Measurements from ENCODE around the gene XRCC6. TPM values are rescaled to one million over a fixed set of nuclear protein-coding genes. Genes with fewer than 3 reads are reported as not detected.
"Not testable (repeated sequence)": the region's sequence is repeated elsewhere in the genome, so short reads cannot be mapped to it uniquely, and the experiment has no call there.

The XRCC6 gene
- total RNA-seq, 1 experiment from 2014 or later: 528 TPM

DNA sequence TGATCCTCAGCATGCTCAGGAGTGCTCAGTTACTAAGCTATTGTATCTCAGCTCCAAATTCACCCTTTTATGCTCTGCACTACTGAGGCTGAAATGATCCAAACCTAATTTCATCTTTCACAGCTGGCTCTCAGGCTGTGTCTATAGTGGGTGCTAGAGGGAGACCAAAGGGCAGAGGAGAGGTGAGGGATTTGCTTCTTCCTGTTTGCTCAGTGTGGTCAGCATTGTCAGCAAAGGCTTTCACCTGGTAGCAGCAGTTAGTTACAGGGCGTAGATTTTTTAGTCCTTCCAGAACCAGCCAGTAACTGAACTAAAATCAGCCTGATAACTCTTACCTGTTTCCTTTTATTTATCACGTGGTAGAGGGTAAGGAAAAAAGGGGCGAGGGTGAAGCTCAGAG lies 33.2 kb downstream of the XRCC6 start:
- Histone ChIP-seq H3K4me1 (no peaks in the 10 kb centered on the region), H3K27me3 (no peaks in the 10 kb centered on the region), H3K36me3 (peaks cover 83% of the 10 kb centered on the region), H3K27ac (no peak overlapping the region), H3K9me3 (replicated peaks) (no peaks in the 10 kb centered on the region), H3K4me3 (no peak overlapping the region)
- DNase-seq: no peak

DNA sequence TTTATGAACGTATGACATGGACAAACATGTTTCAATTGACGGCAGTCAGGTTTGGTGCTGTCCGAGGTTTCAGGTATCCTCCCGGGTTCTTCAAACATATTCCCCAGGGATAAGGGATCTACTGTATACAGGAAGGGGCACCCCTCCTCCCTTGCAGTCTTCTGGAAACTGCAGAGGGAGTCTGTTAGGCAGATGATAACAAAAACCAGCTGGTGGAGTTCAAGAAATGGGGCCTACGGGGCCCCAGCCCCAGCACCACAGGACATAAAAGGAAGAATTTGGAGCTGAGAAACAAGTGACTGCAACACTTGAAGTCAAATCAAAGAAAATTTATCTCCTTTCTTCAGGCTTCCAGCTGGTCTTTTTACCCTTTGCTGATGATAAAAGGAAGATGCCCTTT lies 35.5 kb downstream of the XRCC6 start:
- Histone ChIP-seq H3K4me3 (no peak overlapping the region), H3K9me3 (replicated peaks) (no peaks in the 10 kb centered on the region), H3K27me3 (no peaks in the 10 kb centered on the region), H3K27ac (no peak overlapping the region), H3K4me1 (no peaks in the 10 kb centered on the region), H3K36me3 (peaks cover 86% of the 10 kb centered on the region)
- DNase-seq: no peak

DNA sequence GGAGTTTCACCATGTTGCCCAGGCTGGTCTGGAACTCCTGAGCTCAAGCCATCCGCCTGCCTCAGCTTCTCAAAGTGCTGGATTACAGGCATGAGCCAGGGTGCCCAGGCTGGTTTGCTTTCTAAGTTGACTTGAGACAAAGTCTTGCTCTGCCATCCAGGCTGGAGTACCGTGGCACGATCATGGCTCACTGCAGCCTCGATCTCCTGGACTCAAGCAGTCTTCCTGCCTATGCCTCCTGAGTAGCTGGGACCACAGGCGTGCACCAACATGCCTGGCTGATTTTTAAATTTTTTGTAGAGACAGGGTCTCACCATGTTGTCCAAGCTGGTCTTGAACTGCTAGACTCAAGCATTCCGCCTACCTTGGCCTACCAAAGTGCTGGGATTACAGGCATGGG lies 36.6 kb downstream of the XRCC6 start:
- Histone ChIP-seq H3K4me1 (no peaks in the 10 kb centered on the region), H3K9me3 (replicated peaks) (no peaks in the 10 kb centered on the region), H3K4me3 (no peak overlapping the region), H3K27me3 (no peaks in the 10 kb centered on the region), H3K27ac (no peak overlapping the region), H3K36me3 (peaks cover 86% of the 10 kb centered on the region)
- DNase-seq: no peak

DNA sequence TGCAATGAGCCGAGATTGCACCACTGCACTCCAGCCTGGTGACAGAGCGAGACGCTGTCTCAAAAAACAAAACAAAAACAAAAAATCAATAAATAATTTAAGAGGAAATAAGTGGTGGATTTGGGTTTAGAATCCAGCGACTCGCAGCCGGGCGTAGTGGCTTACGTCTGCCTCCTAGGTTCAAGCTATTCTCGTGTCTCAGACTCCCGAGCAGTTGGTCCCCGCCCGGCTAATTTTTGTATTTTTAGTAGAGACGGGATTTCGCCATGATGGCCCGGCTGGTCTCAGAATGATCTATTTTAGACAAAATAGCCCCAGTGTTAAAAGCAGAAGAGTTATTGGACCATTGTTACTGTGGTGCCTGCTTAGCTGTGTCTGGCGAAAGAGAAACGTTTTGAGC lies 37.8 kb downstream of the XRCC6 start:
- Histone ChIP-seq H3K4me3 (no peak overlapping the region), H3K36me3 (peaks cover 86% of the 10 kb centered on the region), H3K27ac (no peak overlapping the region), H3K4me1 (no peaks in the 10 kb centered on the region), H3K9me3 (replicated peaks) (no peaks in the 10 kb centered on the region), H3K27me3 (no peaks in the 10 kb centered on the region)
- DNase-seq: no peak

DNA sequence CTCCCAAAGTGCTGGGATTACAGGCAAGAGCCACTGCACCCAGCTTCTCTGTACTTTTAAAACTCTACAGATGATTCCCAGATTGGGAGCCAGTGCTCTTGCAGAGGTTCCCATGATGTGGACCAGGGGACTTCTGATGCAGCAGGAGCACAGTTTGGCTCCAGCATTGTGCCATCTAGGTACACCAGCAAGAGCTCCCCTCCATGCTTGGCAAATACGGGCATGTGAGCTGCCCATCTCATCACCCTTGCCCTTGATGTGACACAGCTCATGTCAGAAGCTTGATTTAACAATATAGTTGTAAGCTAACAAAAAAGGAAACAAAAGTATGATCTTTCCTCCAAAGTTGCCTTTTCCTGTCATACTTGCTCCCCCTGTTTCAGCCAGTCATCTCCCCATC lies 38.8 kb downstream of the XRCC6 start:
- Histone ChIP-seq H3K27me3 (no peaks in the 10 kb centered on the region), H3K4me3 (no peak overlapping the region), H3K9me3 (replicated peaks) (no peaks in the 10 kb centered on the region), H3K27ac (no peak overlapping the region), H3K36me3 (peaks cover 82% of the 10 kb centered on the region), H3K4me1 (no peaks in the 10 kb centered on the region)
- no peak for DNase-seq

DNA sequence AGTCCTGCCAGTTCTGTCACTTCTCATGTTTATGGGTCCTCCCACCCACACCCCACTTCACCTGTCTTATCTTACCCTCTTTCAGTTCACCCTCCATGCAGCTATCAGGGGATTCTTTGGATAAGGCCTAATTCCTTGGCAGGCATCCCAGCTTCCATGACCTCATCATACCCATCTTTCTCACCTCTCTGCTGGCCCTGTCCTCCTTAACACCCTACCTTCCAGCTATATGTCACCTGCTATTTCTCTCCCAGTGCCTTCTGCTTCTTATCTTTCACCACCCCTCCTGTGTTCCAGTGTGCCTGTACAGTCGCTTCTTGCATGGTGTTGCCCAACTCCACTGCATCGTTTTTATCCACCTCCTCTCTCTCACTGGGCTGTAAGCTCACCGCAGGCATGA lies 39.3 kb downstream of the XRCC6 start:
- DNase-seq: no peak
- Histone ChIP-seq H3K27ac (no peak overlapping the region), H3K4me3 (no peak overlapping the region), H3K9me3 (replicated peaks) (no peaks in the 10 kb centered on the region), H3K36me3 (peaks cover 82% of the 10 kb centered on the region), H3K4me1 (no peaks in the 10 kb centered on the region), H3K27me3 (no peaks in the 10 kb centered on the region)

DNA sequence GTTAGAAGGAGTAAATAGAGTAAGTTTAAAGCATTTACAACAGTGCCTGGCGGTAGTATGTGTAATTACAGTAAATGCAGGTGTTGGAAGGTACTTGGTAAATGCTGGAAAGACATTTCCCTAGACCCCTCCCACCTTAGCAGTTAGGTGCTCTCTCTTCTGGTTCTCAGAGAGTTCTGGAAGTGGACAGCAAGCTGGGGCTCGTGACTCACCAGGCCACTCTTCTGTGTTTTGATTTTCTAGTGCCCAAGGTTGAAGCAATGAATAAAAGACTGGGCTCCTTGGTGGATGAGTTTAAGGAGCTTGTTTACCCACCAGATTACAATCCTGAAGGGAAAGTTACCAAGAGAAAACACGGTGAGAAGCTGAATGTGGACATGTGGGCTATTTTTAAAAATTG lies 40.0 kb downstream of the XRCC6 start:
- Histone ChIP-seq H3K4me3 (no peak overlapping the region), H3K27me3 (no peaks in the 10 kb centered on the region), H3K4me1 (no peaks in the 10 kb centered on the region), H3K9me3 (replicated peaks) (no peaks in the 10 kb centered on the region), H3K27ac (no peak overlapping the region), H3K36me3 (peaks cover 75% of the 10 kb centered on the region)
- DNase-seq: no peak

DNA sequence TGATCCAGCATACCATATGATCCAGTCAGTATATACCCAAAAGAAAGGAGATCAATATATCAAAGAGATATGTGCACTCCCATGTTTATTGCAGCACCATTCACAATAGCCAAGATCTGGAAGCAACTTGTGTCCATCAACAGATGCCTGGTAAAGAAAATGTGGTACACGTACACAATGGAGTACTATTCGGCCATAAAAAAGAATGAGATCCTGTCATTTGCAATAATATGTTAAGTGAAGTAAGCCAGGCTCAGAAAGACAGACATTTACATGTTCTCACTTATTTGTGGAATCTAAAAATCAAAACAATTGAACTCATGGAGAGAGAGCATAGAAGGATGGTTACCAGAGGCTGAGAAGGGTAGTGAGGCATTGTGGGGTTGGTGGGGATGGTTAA lies 40.6 kb downstream of the XRCC6 start:
- Histone ChIP-seq H3K9me3 (replicated peaks) (no peaks in the 10 kb centered on the region), H3K27ac (no peak overlapping the region), H3K4me1 (no peaks in the 10 kb centered on the region), H3K4me3 (no peak overlapping the region), H3K36me3 (peaks cover 71% of the 10 kb centered on the region), H3K27me3 (no peaks in the 10 kb centered on the region)
- DNase-seq: no peak

DNA sequence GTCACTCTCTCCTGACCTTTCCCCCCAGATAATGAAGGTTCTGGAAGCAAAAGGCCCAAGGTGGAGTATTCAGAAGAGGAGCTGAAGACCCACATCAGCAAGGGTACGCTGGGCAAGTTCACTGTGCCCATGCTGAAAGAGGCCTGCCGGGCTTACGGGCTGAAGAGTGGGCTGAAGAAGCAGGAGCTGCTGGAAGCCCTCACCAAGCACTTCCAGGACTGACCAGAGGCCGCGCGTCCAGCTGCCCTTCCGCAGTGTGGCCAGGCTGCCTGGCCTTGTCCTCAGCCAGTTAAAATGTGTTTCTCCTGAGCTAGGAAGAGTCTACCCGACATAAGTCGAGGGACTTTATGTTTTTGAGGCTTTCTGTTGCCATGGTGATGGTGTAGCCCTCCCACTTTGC lies 42.5 kb downstream of the XRCC6 start:
- not testable (repeated sequence) for H3K27me3 ChIP-seq; H3K4me1 ChIP-seq; H3K9me3 ChIP-seq (replicated peaks); H3K4me3 ChIP-seq; DNase-seq; H3K27ac ChIP-seq
- peaks cover 55% of the 10 kb centered on the region for H3K36me3 ChIP-seq

DNA sequence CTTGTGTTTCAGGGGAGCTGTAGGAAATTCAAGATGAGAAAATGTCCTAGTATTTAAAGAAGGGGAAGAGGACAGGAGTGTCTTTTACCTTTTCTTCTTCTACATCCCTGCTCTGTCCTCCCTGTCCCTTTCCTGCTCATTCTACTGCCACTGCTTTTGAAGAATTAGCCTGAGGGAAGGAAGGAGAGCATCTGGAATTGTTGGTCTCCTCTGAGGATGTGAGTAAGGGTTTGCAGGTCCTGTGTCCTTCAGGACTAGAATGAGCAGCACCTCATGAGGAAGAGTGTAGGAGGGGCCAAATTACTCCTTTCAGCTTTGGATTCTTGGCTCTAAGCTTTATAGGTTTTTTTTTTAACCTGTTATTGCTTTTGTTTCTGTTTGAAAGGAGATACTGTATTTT lies 43.4 kb downstream of the XRCC6 start:
- H3K9me3 ChIP-seq (replicated peaks): no peaks in the 10 kb centered on the region
- no peak for DNase-seq
- no peak overlapping the region for H3K27ac ChIP-seq
- H3K4me1 ChIP-seq: peaks cover 2% of the 10 kb centered on the region; the same call in 1 of the 2 replicates
- H3K4me3 ChIP-seq: no peak overlapping the region
- no peaks in the 10 kb centered on the region for H3K27me3 ChIP-seq
- peaks cover 48% of the 10 kb centered on the region for H3K36me3 ChIP-seq

DNA sequence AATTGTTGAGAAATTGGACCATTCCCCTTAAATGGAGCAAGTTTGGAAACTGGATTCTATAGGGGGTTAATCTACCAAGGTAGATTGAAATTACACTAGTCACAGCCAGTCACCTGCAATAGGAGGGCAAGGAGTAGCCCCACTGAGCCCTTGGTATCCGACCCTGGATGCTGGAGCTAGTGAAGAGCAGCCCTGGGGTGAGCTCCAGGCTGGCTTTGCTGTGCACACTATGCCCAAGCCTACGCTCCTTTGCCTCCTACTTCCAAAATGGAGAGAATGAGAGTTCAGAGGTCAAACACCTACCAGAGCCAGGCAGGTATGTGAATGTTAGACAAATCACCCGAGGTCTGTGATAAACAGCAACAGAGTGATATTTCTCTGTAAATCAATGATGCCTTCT lies 43.9 kb downstream of the XRCC6 start:
- Histone ChIP-seq H3K27ac (no peak overlapping the region), H3K4me3 (no peak overlapping the region), H3K36me3 (peaks cover 45% of the 10 kb centered on the region)

DNA sequence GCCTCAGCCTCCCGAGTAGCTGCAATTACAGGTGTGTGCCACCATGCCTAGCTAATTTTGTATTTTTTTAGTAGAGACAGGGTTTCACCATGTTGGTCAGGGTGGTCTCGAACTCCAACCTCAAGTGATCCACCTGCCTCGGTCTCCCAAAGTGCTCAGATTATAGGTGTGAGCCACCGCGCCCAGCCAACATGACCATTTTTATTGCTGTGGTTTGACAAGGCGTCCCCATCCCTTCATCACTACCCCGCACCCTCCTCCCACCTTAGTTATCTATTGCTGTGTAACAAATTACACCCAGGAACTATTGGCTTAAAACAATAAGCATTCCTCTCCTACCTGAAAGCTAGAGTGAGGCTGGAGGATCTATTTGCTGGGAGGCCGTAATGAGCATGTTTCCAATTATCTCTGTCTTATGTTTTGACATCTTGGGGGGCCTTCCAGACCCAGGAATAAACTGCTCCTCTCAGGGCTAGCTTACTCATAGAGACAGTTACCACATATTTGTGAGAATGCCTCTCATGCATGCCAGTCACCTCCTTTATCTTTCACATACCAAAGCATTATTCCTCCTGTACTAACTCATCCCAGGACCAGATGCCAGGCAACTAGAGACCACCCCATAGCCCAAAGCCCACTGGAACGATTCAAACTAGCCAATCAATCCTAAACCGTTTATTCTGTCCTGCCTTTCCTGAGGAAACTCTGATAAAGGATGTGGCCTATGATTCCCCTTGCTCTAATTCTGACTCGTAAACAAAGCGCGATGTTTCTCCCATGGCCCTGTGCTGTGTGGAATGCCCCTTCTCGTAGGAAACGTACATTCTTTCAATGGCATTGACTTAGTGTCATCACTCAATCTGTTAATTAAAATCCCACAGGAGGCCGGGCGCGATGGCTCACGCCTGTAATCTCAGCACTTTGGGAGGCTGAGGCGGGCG lies 48.1 kb downstream of the XRCC6 start:
- H3K27me3 ChIP-seq: no peaks in the 10 kb centered on the region

More for the DNA sequence above, 43.9 kb downstream of the XRCC6 start:
- Histone ChIP-seq H3K9me3 (replicated peaks) (no peaks in the 10 kb centered on the region), H3K27me3 (no peaks in the 10 kb centered on the region), H3K4me1 (peaks cover 2% of the 10 kb centered on the region; the same call in 1 of the 2 replicates)
- DNase-seq: no peak

DNA sequence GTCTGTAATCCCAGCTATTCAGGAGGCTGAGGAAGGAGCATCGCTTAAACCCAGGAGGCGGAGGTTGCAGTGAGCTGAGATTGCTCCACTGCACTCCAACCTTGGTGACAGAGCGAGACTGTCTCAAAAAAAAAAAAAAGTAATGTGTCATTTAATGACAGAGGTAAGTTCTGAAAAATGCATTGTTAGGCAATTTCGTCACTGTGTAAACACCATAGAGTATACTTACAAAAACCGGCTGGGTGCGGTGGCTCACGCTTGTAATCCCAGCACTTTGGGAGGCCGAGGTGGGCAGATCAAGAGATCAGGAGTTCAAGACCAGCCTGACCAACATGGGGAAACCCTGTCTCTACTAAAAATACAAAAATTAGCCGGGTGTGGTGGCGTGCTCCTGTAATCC lies 51.0 kb downstream of the XRCC6 start:
- not testable (repeated sequence) for H3K9me3 ChIP-seq (replicated peaks); H3K27me3 ChIP-seq; H3K4me3 ChIP-seq; DNase-seq; H3K4me1 ChIP-seq; H3K27ac ChIP-seq
- peaks cover 15% of the 10 kb centered on the region; the same call in 1 of the 2 replicates for H3K36me3 ChIP-seq

More for the DNA sequence above, 48.1 kb downstream of the XRCC6 start:
- no peak for DNase-seq
- Histone ChIP-seq H3K27ac (no peak overlapping the region), H3K9me3 (replicated peaks) (no peaks in the 10 kb centered on the region), H3K4me3 (no peak overlapping the region), H3K4me1 (peaks cover 2% of the 10 kb centered on the region; the same call in 1 of the 2 replicates), H3K36me3 (peaks cover 15% of the 10 kb centered on the region; the same call in 1 of the 2 replicates)

DNA sequence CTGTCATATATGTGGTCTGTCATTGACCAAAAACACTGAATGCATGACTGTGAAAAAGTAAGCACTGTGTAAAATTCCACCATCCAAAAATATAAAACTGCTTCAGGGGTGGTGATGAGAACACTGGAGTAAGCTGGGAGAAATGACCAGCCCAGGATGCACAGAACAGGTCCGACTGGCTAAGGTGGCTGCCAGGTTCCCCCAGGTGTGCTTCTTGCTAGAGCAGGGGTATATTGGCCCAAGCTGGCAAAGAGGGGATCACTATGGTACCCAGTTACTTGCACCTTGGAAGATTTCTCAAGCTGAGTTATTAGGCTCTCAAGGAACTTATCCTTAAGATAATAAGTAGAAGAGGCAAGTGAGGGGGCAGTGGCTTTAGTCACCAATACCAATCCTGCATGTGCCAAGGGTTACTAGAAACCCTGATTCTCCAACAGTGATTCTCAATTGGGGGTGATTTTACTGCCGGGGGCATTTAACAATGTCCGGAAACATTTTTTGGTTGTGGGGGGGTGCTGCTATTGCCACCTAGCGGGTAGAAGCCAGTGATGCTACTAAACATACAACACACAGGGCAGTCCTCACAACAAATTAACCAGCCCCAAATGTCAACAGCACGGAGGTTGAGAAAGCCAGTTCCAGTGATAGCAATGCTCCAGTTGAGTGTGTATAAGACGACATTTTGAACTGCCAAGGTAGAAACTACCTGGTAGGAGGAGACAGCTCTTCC lies 51.9 kb downstream of the XRCC6 start:
- Histone ChIP-seq H3K36me3 (peaks cover 15% of the 10 kb centered on the region; the same call in 1 of the 2 replicates), H3K27me3 (no peaks in the 10 kb centered on the region), H3K4me3 (no peak overlapping the region), H3K4me1 (no peaks in the 10 kb centered on the region), H3K27ac (no peak overlapping the region), H3K9me3 (replicated peaks) (no peaks in the 10 kb centered on the region)
- no peak for DNase-seq

DNA sequence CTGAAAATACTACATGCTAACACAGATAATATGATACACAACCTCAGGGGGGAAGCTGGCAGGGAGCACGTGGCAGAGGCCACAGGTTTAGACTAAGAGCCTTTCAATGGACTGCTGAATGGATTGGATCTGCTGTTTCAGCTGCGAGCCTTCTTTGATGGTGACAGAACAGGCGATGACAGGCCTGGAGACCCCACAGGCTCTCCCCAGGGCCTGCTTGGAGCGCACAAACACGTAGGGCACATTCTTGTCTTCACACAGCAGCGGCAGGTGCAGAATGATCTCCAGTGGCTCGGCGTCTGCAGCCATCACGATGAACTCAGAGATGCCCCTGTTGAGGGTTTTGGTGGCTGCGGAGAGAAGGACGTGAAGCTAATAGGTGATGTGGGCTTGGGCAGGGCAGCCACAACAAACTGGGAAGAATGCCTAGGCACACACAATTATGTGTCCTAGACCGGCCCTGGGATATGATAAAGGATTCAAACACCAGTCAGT lies 53.8 kb downstream of the XRCC6 start:
- H3K4me1 ChIP-seq: no peaks in the 10 kb centered on the region
- no peaks in the 10 kb centered on the region for H3K27me3 ChIP-seq
- DNase-seq: peak; percentile 15 to 16
- H3K4me3 ChIP-seq: no peak overlapping the region
- no peak overlapping the region for H3K27ac ChIP-seq
- H3K9me3 ChIP-seq (replicated peaks): no peaks in the 10 kb centered on the region
- H3K36me3 ChIP-seq: peaks cover 30% of the 10 kb centered on the region
